Spleen (tissue), 7 donors: ENCODE results near the gene RPS23.

Experiments
- POLR2A ChIP-seq, 3 donors: fragments of 450-650 bp; IDR thresholded peaks; one replicate each; pipeline ENCODE4 v1.5.1; 2017; ENCODE audit warnings: antibody characterized with exemption in 3 of 3, mild to moderate bottlenecking in 1 of 3
- POLR2AphosphoS5 ChIP-seq, 3 donors: sonication (generic); formaldehyde crosslinking; IDR thresholded peaks; one replicate each; pipeline ENCODE4 v1.5.1; 2017; ENCODE audit warnings: antibody characterized with exemption in 3 of 3
- TF ChIP-seq, protein P1 (sequence below), 11 experiments: fragments of 200-600 bp in 7 of 11; fragments of 450-650 bp in 4 of 11; sonication (generic) in 4 of 11; IDR thresholded peaks in 8 of 11; conservative IDR thresholded peaks in 3 of 11; 1 replicate in 7 of 11; 2 replicates in 4 of 11; pipeline versions ENCODE4 v1.4.0 to v1.8.0; 2016 to 2021; ENCODE audit warnings: antibody characterized with exemption in 11 of 11, inconsistent platforms in 4 of 11, mild to moderate bottlenecking in 1 of 11
- donor health status: DM: no; HTN: no; CAD: no; lungs with moderate emphysema.
- donor health status: DM: no; HTN: no; CAD: no.
- donor health status: DM: no; HTN: no; CAD: no.

GRCh38 chr5:82278711-82279370 lies 687 bp upstream of the RPS23 start:
- TF ChIP-seq, protein P1, sequence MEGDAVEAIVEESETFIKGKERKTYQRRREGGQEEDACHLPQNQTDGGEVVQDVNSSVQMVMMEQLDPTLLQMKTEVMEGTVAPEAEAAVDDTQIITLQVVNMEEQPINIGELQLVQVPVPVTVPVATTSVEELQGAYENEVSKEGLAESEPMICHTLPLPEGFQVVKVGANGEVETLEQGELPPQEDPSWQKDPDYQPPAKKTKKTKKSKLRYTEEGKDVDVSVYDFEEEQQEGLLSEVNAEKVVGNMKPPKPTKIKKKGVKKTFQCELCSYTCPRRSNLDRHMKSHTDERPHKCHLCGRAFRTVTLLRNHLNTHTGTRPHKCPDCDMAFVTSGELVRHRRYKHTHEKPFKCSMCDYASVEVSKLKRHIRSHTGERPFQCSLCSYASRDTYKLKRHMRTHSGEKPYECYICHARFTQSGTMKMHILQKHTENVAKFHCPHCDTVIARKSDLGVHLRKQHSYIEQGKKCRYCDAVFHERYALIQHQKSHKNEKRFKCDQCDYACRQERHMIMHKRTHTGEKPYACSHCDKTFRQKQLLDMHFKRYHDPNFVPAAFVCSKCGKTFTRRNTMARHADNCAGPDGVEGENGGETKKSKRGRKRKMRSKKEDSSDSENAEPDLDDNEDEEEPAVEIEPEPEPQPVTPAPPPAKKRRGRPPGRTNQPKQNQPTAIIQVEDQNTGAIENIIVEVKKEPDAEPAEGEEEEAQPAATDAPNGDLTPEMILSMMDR (IDR thresholded peaks at IDR 0.05 in 8 of 11, conservative IDR thresholded peaks at IDR 0.05 in 3 of 11): no peak
- TF ChIP-seq POLR2A (IDR thresholded peaks at IDR 0.05): no peak
- TF ChIP-seq POLR2AphosphoS5 (IDR thresholded peaks at IDR 0.05): no peak
